Measurements from ENCODE around the gene EFCAB7. TPM values are rescaled to one million over a fixed set of nuclear protein-coding genes. Genes with fewer than 3 reads are reported as not detected.
"Not testable (repeated sequence)": the region's sequence is repeated elsewhere in the genome, so short reads cannot be mapped to it uniquely, and the experiment has no call there.

Gene EFCAB7
- total RNA-seq, 1 experiment from 2014 or later: 8.9 TPM

DNA sequence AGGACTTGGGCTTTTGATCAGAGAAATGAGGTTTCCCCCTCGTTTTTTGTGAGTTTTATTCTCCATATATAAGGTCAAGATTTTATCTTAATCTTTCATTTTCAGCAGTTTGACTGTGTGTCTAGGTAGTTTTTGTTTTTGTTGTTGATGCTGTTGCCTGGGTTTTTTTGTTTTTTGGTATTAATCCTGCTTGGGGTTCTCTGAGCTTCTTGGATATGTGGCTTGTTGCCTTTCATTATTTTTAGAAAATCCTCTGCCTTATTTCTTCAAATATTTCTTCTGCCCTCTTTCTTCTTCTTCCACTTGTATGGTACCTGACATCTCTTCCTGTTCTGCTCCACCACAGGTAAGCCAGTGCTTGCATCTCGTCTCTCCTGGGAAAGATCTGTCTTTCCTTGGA, 25.0 kb downstream of the EFCAB7 start:
- no peak for DNase-seq (ENCODE audit: low spot score)

DNA sequence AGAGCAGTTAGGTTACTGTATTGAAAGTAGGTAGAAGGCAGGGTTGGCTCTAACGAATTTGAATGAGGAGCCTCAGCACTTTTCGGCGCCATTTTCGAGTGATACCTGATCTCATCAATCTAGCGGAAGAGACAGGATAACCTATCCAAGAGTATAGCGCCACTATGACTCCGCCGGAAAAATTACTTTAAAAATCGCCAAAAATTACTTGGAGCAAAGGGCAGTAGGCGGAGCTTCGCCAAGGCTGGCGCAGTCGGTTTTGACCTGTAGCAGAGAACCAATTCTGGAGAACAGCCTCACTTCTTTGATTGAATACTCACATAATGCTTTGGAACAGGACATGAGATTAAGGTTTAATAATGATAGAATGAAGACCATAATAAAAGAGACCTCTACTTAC, 25.6 kb downstream of the EFCAB7 start:
- no peak for DNase-seq (ENCODE audit: low spot score)

DNA sequence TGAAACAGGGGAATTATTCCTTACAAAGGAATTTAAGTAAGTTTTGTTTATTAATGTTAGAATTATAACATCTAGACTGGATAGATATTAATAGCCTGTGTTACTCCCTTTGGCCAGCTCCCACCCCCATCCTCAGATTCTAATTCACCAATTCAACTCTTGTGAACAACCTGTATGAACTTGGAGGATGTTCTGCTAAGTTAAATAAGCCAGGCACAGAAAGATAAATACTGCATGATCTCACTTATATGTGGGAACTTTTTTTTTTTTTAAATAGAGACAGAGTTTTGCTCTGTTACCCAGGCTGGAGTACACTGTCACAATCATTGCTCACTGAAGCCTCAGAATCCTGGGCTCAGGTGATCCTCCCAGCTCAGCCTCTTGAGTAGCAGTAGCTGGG, 32.2 kb downstream of the EFCAB7 start:
- DNase-seq (ENCODE audit: low spot score): no peak

DNA sequence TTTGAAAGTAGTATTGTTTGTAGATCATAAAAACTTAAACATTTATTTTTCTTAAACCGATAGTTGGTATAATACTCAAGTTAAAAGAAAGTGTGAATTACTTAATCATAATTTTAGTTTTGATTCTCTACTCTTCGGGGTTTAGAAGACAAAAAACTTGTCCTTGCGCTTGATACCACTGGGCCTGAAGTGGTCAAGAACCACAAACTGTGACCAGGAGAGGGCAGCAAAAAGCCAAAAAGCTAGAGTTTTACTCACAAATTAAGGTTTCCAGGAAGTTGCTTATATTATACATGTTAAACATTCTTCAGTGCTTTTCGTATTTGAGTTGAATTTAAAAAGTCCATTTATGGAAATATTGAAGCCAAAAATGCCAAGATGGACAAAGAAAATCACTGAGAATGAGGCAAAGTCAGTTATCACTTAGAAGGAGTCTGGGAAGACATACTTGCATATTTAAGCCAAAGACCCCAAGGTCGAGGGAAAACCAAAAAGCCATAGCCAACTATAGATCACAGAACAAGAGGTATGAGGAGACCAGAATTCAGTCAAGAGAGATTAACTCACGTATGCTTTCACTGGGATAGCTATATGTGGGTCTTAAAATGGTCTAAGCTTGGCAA, 34.2 kb downstream of the EFCAB7 start:
- DNase-seq (ENCODE audit: low spot score): peak; percentile 45

DNA sequence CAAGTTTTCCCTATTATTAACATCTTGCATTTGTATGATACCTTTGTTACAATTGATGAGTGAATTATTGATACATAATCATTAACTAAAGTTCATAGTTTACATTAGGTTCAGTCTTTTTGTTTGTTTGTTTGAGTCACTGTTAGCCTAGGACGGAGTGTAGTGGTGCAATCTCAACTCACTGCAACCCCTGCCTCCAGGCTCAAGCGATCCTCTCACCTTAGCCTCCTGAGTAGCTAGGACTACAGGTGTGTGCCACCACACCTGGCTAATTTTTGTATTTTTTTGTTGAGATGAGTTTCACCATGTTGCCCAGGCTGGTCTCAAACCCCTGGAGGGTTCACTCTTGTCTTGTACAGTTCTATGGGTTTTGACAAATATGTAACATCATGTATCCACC, 36.0 kb downstream of the EFCAB7 start:
- DNase-seq (ENCODE audit: low spot score): no peak

DNA sequence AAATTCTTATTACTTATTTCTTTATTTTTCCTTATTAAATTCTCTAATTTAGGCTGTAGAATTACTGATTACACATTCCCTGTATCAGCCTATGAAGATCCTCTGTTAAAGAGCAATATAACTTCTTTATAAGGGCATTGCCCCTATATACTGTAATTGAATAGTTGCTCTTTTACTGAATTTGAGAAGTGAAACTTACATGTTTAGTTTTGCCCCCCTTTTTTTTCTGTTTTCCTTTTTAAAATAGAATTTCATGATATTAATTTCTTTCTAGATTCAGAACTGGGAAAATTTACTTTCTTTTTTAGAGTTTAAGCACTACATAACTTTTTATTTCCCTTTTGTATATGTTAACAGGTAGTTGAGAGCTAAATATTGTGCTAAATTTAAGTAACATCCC, 40.4 kb downstream of the EFCAB7 start:
- no peak for DNase-seq (ENCODE audit: low spot score)

DNA sequence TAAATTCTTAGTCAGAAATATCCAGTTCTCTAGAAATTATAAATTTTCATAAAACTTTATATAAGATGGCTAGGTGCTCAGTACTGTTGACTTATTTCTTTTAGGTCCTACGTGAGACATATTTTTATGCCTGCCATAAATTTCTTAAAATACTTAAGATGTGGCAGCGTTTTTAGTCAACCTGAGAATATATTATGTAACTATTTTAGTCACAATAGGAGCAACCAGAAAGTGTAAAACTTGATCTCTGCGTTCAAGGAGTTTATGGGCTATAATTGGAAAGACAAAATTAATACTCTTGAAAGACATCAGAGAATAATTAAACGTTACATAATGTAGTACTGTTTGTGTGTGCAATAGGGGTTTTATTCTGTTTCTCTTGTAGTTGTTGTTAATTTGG, 45.7 kb downstream of the EFCAB7 start:
- DNase-seq (ENCODE audit: low spot score): no peak

DNA sequence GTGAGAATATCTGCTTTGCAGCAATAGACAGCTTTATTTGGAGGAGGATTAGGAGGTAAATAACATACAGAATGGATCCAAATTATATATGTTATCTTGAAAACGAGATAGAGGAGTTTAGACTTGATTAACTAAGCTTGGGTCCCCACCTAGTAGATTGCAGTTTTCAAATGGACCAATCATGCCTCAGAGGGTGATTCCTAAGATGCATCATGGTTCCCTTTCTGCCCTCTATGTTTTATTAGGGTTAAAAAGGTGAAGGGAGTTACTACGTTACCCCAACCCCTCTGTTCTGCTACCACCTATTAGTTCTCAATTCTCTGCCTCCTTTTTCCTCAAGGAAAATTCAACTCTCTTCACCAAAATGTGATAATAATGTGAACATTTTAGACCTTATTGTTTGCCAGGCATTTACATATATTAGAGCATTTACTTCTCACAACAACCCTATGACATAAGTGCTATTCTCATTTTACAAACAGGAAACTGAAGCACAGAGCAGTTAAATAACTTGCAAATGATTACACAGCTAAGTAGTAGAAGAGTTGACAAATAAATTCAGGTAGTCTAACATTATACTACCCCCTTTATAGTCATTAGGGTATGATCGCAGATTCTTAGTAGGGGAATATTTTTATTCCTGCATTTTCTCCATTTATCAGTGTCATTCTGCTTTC, 46.5 kb downstream of the EFCAB7 start:
- DNase-seq (ENCODE audit: low spot score): no peak

DNA sequence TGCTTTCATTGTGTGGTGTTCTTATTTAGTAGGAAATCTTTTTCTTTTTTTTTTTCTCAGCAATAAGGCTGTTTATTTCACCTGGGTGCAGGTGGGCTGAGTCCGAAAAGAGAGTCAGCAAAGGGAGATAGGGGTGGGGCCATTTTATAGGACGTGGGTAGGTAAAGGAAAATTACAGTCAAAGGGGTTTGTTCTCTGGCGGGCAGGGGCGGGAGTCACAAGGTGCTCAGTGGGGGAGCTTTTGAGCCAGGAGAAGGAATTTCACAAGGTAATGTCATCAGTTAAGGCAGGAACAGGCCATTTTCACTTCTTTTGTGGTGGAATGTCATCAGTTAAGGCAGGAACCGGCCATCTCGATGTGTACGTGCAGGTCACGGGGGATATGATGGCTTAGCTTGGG, 49.4 kb downstream of the EFCAB7 start:
- not testable (repeated sequence) for DNase-seq (ENCODE audit: low spot score)

DNA sequence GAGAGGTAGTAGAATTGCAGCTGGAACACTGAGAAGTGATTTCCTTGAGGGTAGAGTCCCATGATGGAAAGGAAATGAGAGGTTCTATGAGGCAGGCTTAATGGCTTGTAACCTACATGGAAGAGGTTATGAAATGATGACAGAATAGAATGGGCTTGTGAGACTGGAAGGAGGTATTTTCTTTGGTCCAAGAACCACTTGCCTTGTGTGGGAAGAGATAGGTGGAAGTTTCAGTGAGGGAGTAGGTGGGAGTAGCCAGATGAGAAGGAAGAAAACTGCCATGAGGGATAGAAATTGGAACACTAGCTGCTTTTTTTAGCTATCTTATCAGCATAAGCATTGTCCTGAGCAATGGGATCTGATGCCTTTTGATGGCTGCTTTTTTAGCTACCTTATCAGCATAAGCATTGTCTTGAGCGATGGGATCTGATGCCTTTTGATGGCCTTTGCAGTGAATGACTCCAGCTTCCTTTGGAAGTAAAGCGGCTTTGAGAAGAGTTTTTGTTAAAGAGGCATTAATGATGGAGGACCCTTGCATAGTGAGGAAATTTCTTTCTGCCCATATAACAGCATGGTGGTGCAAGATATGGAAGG, 51.0 kb downstream of the EFCAB7 start:
- DNase-seq (ENCODE audit: low spot score): not testable (repeated sequence)

DNA sequence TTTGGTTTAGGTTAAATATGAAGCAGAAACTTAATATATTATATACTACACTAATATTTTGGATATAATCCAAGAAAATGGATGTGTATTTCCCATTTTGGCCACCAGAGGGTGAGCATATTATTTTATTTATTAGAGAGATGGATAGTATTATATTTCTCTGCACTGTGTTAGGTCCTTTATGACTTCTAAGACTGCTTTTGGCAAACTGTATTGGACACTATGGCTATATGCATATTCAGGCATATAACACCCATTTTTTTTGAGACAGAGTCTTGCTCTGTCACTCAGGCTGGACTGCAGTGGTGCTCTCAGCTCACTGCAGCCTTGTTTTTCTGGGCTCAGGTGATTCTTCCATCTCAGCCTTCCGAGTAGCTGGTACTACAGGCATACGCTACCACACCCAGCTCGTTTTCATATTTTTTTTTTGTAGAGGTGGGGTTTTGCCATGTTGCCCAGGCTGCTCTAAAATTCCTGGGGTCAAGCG, 52.1 kb downstream of the EFCAB7 start:
- no peak for DNase-seq (ENCODE audit: low spot score)

DNA sequence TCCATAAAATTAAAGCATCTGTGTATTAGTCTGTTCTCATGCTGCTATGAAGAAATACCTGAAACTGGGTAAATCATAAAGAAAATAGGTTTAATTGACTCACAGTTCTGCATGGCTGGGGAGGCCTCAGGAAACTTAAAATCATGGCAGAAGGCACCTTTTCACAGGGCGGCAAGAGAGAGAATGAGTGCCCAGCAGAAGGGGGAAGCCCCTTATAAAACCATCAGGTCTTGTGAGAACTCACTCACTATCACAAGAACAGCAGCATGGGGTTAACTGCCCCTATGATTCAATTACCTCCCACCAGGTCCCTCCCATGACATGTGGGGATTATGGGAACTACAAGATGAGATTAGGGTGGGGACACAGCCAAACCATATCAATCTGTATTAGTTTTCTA, 63.0 kb downstream of the EFCAB7 start:
- not testable (repeated sequence) for DNase-seq (ENCODE audit: low spot score)

DNA sequence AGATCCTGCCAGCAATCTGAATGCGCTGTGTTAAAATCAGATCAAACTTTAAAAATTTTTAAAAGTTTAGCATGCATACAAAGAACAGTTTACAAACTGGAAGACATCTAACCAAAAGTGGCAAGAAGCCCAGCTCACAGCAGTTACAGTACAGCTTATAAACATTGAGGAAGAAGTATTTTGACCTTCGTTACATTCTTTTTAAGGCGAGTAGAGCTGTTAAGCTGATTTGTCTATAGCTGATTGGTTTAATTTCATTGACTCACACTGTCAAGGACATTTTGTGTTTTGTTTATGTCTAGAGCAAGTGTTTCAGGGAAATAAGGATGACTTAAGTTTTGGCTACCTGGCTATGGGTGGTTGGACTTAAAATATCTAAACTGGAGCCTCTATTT, 66.8 kb downstream of the EFCAB7 start:
- DNase-seq (ENCODE audit: low spot score): peak; percentile 57

DNA sequence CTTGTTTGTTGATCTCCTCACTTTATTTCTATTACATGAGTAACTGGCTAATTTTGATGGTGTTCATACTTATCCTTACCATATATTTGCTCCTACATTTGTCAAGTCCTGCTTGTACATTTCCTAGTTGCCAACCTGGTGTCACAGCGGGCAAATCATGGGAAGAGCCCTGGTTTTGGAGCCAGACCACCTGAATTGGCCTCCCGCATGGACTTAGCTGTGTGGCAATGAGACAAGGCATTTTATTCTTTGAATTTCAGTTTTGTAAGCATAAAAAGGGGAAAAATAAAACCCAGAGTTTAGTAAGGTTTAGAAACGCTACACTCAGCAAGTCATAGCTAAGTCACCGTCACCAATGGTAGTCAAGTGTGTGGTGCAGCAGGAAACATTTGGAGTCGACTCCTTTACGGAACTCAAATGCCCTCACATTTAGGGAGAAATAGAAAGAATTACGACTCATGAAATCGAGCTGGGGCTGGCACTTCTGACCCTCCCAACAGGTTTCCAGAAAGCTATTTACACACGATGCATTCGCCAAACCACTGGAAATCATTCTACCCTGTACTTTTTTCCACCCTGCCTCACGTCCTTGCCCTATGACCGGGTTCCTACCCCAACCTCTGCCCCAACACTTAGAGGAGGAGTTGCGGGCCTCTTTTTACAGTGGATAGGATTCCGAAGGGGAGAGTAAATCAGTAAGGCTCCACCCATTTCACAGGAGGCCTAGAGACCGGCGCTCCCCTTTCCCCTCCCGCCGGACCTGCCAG, 69.4 kb downstream of the EFCAB7 start:
- no peak for DNase-seq (ENCODE audit: low spot score)

DNA sequence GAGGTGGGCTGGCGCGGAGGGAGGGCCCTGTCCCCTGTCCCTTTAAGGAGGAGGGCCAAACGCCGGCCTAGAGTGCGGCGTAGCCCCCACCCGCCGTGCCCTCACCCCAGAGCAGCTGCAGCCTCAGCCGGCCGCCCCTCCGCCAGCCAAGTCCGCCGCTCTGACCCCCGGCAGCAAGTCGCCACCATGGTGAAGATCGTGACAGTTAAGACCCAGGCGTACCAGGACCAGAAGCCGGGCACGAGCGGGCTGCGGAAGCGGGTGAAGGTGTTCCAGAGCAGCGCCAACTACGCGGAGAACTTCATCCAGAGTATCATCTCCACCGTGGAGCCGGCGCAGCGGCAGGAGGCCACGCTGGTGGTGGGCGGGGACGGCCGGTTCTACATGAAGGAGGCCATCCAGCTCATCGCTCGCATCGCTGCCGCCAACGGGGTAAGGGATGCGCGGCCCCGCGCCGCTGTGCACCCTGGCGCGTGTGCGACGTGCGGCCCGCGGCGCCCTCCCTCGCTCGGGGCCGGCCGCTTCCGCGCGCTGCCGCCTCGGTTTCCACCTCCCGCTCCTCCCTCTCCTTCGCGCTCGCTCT, 70.1 kb downstream of the EFCAB7 start, which contains the start of gene PGM1:
Gene PGM1 (plus strand): TSS at position 109 of the 583 bp plus-strand sequence. CDS start 78 bp downstream, at position 187.
- DNase-seq (ENCODE audit: low spot score): peak; percentile 64

DNA sequence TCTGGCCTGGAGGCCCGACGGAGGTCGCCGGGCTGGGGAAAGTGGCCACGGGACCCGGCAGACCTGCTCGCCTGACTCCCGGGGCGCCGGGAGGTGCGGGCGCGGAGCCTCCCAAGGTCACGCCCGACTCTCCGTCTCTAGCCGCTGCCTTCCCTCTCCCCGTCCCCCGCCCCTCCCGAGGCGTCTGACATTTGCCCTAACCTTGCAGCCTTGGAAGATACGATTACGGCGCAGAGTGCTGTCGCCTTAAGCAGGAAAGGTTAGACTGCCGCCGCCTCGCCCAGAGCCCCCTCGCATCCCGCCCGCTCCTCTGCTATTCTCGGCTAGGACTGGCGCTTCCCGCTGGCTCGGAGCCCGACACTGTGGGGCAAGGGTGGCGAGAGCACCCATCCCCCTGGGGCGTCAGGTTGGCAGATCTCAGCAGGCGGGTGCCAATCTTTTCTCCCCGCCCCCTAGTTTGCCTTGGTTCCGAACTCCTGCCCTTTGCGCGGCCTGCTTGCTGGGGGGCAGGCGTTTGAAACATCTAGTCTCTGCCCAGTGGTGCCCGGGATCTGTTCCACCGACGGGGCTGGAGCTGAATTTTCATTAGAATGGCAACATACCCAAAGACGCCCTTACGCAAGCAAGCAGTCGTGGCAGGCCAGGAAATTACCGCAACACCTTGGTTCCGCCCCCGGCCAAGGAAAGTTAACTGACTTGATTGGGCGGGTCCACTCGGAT, 70.7 kb downstream of the EFCAB7 start:
- peak; percentile 85 for DNase-seq (ENCODE audit: low spot score)

DNA sequence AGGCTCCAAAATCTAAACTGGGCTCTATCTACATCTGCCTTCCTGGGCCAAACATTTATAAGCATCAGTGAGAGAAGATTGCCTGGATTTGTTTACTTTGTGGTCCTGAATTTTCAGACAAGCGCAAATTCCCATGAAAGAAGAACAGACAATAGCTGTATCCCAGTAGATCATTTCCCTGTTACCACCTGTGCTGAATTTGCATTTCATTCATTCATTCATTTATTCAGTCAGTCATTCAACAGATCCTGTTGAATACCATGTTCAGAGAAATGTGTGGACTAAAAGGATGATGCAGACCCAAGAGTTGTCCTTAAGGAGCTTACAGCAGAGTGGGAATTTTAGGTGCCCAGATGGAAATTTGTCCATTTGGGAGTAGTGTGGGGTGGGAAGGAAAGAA, 72.1 kb downstream of the EFCAB7 start:
- DNase-seq (ENCODE audit: low spot score): no peak

DNA sequence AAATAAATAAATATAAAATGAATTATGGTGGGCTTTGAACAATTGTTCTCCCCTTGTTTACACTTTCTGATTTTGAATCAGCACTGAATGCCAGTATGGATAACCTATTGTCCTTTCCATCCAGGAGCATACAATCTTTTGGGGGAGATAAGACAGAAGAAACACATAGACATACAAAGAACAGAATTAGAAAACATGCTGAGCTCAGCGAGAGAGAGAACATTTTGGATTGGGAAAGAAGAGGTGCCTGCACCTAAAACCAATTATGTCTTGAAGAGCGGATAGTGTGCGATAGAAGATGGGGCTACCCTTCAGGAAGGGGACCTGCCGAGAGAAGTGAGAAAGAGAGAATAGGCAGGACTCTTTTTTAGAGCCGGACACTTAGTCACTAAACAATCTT, 76.5 kb downstream of the EFCAB7 start:
- no peak for DNase-seq (ENCODE audit: low spot score)

DNA sequence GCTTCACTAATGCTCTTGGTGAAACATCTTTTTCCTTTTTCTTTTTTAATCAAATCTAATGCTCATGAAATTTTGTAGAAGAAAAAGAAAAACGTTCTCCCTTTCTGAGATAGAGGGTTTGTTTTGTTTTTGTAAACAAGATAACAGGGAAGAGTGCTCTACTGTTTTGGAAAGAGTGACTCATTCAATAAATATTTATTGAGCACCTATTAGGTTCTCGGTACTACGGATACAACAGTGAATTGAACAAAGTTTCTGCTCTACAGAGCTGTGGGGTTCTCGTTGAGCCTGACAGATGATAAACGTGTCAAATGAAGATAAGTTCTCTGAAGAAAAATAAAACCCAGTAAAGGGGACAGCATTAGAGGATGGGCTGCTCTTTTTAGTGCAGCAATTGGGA, 76.9 kb downstream of the EFCAB7 start:
- no peak for DNase-seq (ENCODE audit: low spot score)

DNA sequence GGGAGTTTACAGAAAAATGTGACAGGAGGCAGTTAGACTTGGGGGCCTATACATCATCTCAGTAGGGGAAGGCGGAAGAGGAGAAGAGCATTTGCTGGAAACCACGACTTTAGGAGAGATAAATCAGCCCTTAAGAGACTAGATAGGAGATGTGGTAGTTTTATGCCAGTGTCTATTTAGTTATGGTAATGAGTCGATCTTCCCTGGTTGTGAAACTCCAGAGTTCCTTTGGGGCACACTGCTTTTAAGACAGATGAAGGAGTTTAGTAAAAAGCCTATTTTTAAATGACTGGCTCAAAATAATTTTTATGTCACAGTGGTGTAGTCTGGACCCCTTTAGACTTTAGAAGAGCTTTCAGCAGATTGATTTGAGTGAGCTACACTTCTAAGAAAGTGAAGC, 77.7 kb downstream of the EFCAB7 start:
- no peak for DNase-seq (ENCODE audit: low spot score)

DNA sequence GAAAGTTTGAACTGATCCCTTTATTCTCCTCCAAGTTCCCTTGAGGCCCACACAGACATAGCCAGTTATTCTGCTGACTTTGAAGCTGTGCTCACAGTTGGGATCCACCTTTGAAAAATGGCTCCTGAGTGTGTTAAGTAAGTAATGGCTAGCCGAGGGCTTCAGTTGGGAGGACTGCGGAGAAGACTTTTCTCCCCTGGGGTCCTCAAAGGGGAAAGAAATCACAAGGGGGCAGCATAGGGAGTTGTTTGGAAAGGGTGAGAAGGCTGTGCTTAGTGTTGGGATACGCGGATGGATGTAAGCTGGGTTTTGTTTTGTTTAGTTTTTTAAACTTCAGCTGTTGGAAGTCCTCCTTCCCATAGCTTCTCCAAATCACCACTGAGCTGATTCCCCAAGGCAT, 78.1 kb downstream of the EFCAB7 start:
- no peak for DNase-seq (ENCODE audit: low spot score)

Data from H4 (cell line).